ENCODE measurements around the gene NRG2. TPM values are rescaled to one million over a fixed set of nuclear protein-coding genes. Genes with fewer than 3 reads are reported as not detected.

Gene NRG2
- total and polyA plus RNA-seq, 8 donors, result 1.2 to 5.2 (median 3.0) TPM

DNA sequence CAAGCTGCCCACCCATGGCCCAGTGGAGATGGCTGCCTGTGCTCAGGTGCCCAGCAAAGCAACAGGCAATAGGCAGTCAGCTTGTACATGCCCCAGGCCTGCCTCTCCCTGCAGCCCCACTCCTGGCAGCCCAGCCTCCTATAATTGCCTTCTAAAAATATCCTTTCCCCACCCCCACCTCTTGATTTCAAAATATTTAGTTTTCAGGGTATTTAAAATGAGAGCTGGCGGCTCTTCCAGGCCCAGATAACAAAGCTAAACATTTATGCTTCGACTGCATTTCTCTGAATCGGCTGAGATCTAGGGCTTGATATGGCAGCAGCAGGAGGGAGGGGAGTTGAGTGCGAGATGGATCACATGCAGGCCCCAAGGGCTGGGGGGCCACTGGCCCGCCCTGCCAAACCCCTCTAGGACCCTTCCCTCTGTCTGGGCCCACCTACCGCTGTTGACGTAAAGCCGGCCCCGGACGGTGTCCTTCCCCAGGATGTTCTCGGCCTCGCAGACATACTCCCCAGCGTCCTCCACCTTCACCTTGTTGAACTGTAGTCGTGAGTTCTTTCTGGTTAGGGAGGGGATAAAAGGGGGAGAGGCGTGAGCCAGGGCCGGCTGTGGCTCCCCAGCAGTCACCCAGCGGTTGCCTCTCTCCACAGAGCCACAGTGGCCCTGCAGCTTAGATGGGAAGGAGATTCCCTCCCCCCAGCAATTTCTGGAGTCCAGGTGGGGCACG is 162.5 kb downstream of the NRG2 start:
- Histone ChIP-seq H3K27ac (no peak overlapping the region), H3K4me3 (no peak overlapping the region), H3K36me3 (no peaks in the 10 kb centered on the region), H3K9me3 (no peaks in the 10 kb centered on the region), H3K27me3 (no peaks in the 10 kb centered on the region), H3K4me1 (no peaks in the 10 kb centered on the region)
- DNase-seq (no peak), ATAC-seq (peak in 1 of 4 donors; percentile 9), FAIRE-seq (no peak)
- TF ChIP-seq, protein P1, sequence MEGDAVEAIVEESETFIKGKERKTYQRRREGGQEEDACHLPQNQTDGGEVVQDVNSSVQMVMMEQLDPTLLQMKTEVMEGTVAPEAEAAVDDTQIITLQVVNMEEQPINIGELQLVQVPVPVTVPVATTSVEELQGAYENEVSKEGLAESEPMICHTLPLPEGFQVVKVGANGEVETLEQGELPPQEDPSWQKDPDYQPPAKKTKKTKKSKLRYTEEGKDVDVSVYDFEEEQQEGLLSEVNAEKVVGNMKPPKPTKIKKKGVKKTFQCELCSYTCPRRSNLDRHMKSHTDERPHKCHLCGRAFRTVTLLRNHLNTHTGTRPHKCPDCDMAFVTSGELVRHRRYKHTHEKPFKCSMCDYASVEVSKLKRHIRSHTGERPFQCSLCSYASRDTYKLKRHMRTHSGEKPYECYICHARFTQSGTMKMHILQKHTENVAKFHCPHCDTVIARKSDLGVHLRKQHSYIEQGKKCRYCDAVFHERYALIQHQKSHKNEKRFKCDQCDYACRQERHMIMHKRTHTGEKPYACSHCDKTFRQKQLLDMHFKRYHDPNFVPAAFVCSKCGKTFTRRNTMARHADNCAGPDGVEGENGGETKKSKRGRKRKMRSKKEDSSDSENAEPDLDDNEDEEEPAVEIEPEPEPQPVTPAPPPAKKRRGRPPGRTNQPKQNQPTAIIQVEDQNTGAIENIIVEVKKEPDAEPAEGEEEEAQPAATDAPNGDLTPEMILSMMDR (IDR thresholded peaks at IDR 0.05), result no peak
- intact Hi-C loops (cut with DNase I), result no loop called here
- WGBS, 2 donors, result 81 to 83% methylated on average over 18 of the region's 18 CpGs

DNA sequence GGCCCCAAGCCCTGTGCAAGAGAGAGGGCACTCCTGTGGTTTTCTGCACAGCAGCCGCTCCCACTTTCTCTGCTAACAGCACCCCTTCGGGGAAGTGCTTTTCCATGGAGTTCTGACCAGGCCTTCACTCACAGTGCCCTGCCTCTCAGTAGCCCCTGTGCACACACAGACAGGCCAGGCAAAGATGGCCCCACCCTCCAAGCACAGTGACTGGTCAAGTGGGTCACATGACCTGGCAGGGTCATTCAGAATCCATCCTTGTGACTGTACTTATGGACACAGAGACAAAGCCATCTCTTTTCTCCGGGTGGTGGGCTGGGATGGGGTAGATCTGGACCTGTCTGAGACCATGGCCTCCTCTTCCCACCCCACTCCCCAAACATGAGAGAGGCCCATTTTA is 165.0 kb downstream of the NRG2 start:
- Histone ChIP-seq H3K27ac (no peak overlapping the region), H3K4me1 (no peaks in the 10 kb centered on the region), H3K4me3 (no peak overlapping the region), H3K36me3 (no peaks in the 10 kb centered on the region), H3K27me3 (no peaks in the 10 kb centered on the region), H3K9me3 (no peaks in the 10 kb centered on the region)
- 92 to 96% methylated on average over 3 of the region's 3 CpGs for WGBS, 2 donors
- DNase-seq (no peak), FAIRE-seq (no peak), ATAC-seq (no peak)
- intact Hi-C loops (cut with DNase I), result no loop called here
- TF ChIP-seq, protein P1 (IDR thresholded peaks at IDR 0.05), result no peak

DNA sequence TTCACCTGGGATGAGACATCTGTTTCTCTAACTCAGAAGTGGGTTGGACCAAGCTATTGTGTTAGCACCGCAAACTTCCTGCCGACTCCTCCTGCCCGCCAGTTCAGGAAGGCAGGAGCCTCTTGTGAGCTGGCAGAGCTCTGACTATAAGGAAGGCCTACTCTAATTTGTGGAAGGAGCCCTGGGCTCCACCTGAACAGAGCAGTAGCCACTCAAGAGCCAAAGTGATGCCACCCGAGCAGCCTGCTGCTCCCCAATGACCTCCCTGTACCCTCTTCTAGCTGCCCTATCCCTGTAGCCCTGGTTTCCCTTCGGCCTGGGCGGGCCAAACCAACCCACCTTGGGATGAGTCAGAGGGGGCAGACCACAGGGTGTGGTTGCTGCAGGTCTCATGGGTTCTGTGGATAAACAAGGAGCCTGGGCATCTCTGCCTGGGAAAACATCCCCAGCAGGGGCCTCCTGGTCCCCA is 165.9 kb downstream of the NRG2 start:
- no peak overlapping the region for H3K27ac ChIP-seq
- ATAC-seq (no peak), DNase-seq (no peak), FAIRE-seq (no peak)
- H3K4me3 ChIP-seq, result no peak overlapping the region
- no peaks in the 10 kb centered on the region for H3K9me3 ChIP-seq
- TF ChIP-seq, protein P1 (IDR thresholded peaks at IDR 0.05), result no peak
- no peaks in the 10 kb centered on the region for H3K4me1 ChIP-seq
- intact Hi-C loops (cut with DNase I), result no loop called here
- no peaks in the 10 kb centered on the region for H3K36me3 ChIP-seq
- WGBS, 2 donors, result 90 to 94% methylated on average over 6 of the region's 6 CpGs
- H3K27me3 ChIP-seq, result no peaks in the 10 kb centered on the region

DNA sequence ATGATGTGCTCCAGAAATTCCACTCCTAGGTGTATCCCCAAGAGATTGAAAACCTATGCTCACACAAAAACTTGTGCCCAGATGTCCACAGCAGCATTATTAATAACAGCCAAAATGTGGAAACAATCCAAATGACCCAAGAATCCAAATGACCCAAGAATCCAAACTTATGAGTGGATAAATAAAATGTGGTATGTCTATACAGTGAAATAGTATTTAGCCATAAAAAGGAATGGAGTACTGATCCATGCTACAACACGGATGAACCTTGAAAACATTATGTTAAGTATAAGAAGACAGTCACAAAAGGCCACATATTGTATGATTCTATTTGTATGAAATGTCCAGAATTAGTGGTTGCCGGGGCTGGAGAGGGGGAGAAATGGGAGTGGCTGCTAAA is 167.1 kb downstream of the NRG2 start:
- H3K27me3 ChIP-seq, result no peaks in the 10 kb centered on the region
- WGBS, 2 donors, result 70 to 81% methylated on average over 2 of the region's 2 CpGs
- no peak overlapping the region for H3K27ac ChIP-seq
- H3K36me3 ChIP-seq, result no peaks in the 10 kb centered on the region
- intact Hi-C loops (cut with DNase I), result no loop called here
- H3K4me1 ChIP-seq, result no peaks in the 10 kb centered on the region
- no peak overlapping the region for H3K4me3 ChIP-seq
- H3K9me3 ChIP-seq, result no peaks in the 10 kb centered on the region
- FAIRE-seq (no peak), ATAC-seq (no peak), DNase-seq (no peak)
- TF ChIP-seq, protein P1 (IDR thresholded peaks at IDR 0.05), result no peak

Data from pancreas (tissue), 10 donors.